ENCODE results near the gene FGF22. TPM values are rescaled to one million over a fixed set of nuclear protein-coding genes. Genes with fewer than 3 reads are reported as not detected.
A peak's percentile ranks its signal among the peaks of the same experiment; 100 is the strongest.

Gene FGF22
- total and polyA plus RNA-seq, 2 of the 4 experiments (the other 2 are of a cell fraction) = 0.14 TPM; not detected in 1

GRCh38 chr19:676339-677105 is 36.8 kb downstream of the FGF22 start, which contains the start of gene FSTL3:
FSTL3 (plus strand) TSS chr19:676392; CDS start chr19:676424, 32 bp downstream.
- peak within 1 kb of the TSS; percentile 84 for H4K5ac ChIP-seq (ENCODE audit: low read depth, low read length)
- peak within 1 kb of the TSS; percentile 80 for H2BK20ac ChIP-seq (ENCODE audit: low read depth, low read length)
- H3K9me1 ChIP-seq (ENCODE audit: insufficient read depth, low read length) = peaks cover 12% of the 10 kb centered on the region
- H3K4ac ChIP-seq (ENCODE audit: low read depth, low read length) = peak within 1 kb of the TSS; percentile 90
- peak within 1 kb of the TSS; percentile 97 for H3K23ac ChIP-seq (ENCODE audit: low read depth, low read length)
- H4K8ac ChIP-seq (ENCODE audit: low read depth in 2 of 2, low read length in 2 of 2) = peak within 1 kb of the TSS; percentile 84 to 98
- peak within 1 kb of the TSS; percentile 99 for H2AK9ac ChIP-seq (replicated peaks; ENCODE audit: low read depth, low read length, poor library complexity)
- H3K9ac ChIP-seq (ENCODE audit: low read depth, low read length) = peak within 1 kb of the TSS; percentile 90
- H3K27me3 ChIP-seq (ENCODE audit: control insufficient read depth, insufficient read depth, low read length) = no peaks in the 10 kb centered on the region
- H2BK120ac ChIP-seq (ENCODE audit: low read depth, low read length) = peak within 1 kb of the TSS; percentile 88
- H3K9me3 ChIP-seq (ENCODE audit: control insufficient read depth, insufficient read depth, low read length) = no peaks in the 10 kb centered on the region
- POLR2A ChIA-PET (ENCODE audit: unreplicated experiment) = interaction anchor here (0.7 kb wide), 2 partner anchors 76 to 280 kb away, joined by 3 read pairs; no protein-coding TSS in a partner anchor
- H2AFZ ChIP-seq (replicated peaks; ENCODE audit: low read length, poor library complexity) = peak within 1 kb of the TSS; percentile 92
- peaks cover 22% of the 10 kb centered on the region for H3K4me1 ChIP-seq (ENCODE audit: control insufficient read depth, insufficient read depth, low read length)
- peak within 1 kb of the TSS; percentile 58 for H3K18ac ChIP-seq (ENCODE audit: low read depth, low read length)
- peak within 1 kb of the TSS; percentile 94 for H3K56ac ChIP-seq (ENCODE audit: extremely low read depth, insufficient read depth, low read length)
- H3K79me1 ChIP-seq (ENCODE audit: low read depth in 1 of 2, low read length in 2 of 2) = peaks cover 13 to 42% of the 10 kb centered on the region in 2 experiments; a peak in 3 of 4 replicates
- dilution Hi-C loops (cut with HindIII; ENCODE audit: low sequenced_read_pairs, unreplicated experiment) (no loop called here), intact Hi-C loops (cut with micrococcal nuclease) (no loop called here), in situ Hi-C loops (cut with MboI; ENCODE audit: low sequenced_read_pairs) (no loop called here)
- peak within 1 kb of the TSS; percentile 97 for H3K14ac ChIP-seq (replicated peaks; ENCODE audit: low read depth, low read length)
- CTCF ChIA-PET = no interaction called here
- peak within 1 kb of the TSS; percentile 81 for H3K4me3 ChIP-seq (ENCODE audit: insufficient read depth, low read depth, low read length)
- TF ChIP-seq RAD21 (IDR thresholded peaks at IDR 0.05; ENCODE audit: low read length) (no peak), BHLHE40 (IDR thresholded peaks at IDR 0.05; ENCODE audit: low read depth, low read length) (no peak), CEBPB (IDR thresholded peaks at IDR 0.05; ENCODE audit: low read depth, low read length) (no peak), MAZ (IDR thresholded peaks at IDR 0.05; ENCODE audit: borderline replicate concordance, low read depth, low read length) (peak; percentile 19; the same call in 1 of the 2 replicates), FOS (IDR thresholded peaks at IDR 0.05; ENCODE audit: low read depth, low read length) (no peak), POLR2A (IDR thresholded peaks at IDR 0.05; ENCODE audit: low read depth, low read length) (peak; percentile 91), SMC3 (IDR thresholded peaks at IDR 0.05; ENCODE audit: low read depth, low read length) (no peak), NFE2L2 (IDR thresholded peaks at IDR 0.05; ENCODE audit: low read depth, low read length) (no peak), RFX5 (IDR thresholded peaks at IDR 0.05; ENCODE audit: low read depth, low read length) (no peak), RCOR1 (IDR thresholded peaks at IDR 0.05; ENCODE audit: insufficient replicate concordance, low read length) (no peak), CTCF (conservative IDR thresholded peaks at IDR 0.05; ENCODE audit: low read depth, low read length) (no peak), MAFK (IDR thresholded peaks at IDR 0.05; ENCODE audit: low read depth, low read length) (no peak)
- no peaks in the 10 kb centered on the region; the same call in 1 of the 2 replicates for H3K36me3 ChIP-seq (ENCODE audit: control insufficient read depth, insufficient read depth, low read length)
- H3K4me2 ChIP-seq (ENCODE audit: low read depth, low read length) = peak within 1 kb of the TSS; percentile 88
- peak within 1 kb of the TSS; percentile 89 for H2BK5ac ChIP-seq (ENCODE audit: low read depth, low read length, poor library complexity, severe bottlenecking)
- DNase-seq = no peak
- H2AK5ac ChIP-seq (ENCODE audit: low read depth, low read length) = peak within 1 kb of the TSS; percentile 99
- ATAC-seq (ENCODE audit: low read depth) = no peak
- H2BK15ac ChIP-seq (ENCODE audit: low read depth, low read length) = peak within 1 kb of the TSS; percentile 81; the same call in 2 of the 3 replicates
- peak within 1 kb of the TSS; percentile 97 for H4K91ac ChIP-seq (ENCODE audit: insufficient read depth, low read depth, low read length)
- H4K20me1 ChIP-seq (ENCODE audit: insufficient read depth, low read length) = peaks cover 15% of the 10 kb centered on the region
- WGBS, 2 experiments (ENCODE audit: extremely low coverage in 2 of 2, insufficient read length in 1 of 2) = 4% methylated on average over 30 of the region's 63 CpGs; no CpG with 5 or more reads in 1 of the 2 experiments
- no TSS peak for BruUV-seq (replicated peaks)
- peak within 1 kb of the TSS; percentile 78 for H3K27ac ChIP-seq (ENCODE audit: insufficient read depth, low read length)

Measured in IMR-90 (cell line).